ENCODE results near the gene GBP2.
"Not testable (repeated sequence)": the region's sequence is repeated elsewhere in the genome, so short reads cannot be mapped to it uniquely, and the experiment has no call there.

Gene GBP2

DNA sequence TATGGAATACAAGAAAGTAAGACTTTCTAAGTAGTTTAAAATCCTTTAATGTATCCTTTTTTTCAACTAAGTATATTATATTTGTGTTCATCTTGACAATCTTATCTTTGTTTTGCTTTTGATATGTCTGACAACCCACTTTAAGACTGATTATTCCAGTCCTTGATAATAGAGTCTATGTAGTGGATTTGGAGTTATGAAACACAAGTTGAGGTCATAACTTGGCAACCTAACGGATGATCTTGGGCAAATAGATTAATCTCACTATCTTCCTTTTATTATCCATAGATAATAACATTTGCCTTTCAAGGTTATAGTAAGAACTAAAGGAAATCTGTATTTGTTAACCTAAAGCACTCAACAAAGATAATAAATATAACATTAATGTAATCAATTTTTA is 4.8 kb upstream of the GBP2 start:
- H3K4me1 ChIP-seq, result peaks cover 16 to 46% (median 35%) of the 10 kb centered on the region in 10 experiments
- peak overlapping the region in 6 of 11 experiments; percentile 58 to 93 (median 76); a peak in 10 of 22 replicates for H3K4me2 ChIP-seq
- TF ChIP-seq Cebpa-rat (IDR thresholded peaks at IDR 0.05), result no peak
- H3K9ac ChIP-seq, result no peak overlapping the region
- H4K20me1 ChIP-seq, result no peaks in the 10 kb centered on the region
- peak overlapping the region in 4 of 11 experiments; percentile 20 to 84 (median 72); a peak in 4 of 22 replicates for H3K27ac ChIP-seq
- H3K4me3 ChIP-seq, result no peak overlapping the region
- H3K27me3 ChIP-seq, result no peaks in the 10 kb centered on the region
- peaks cover 0 to 15% (median 12%) of the 10 kb centered on the region in 11 experiments; a peak in 17 of 22 replicates for H3K9me3 ChIP-seq (replicated peaks in 1 of 11)
- no peaks in the 10 kb centered on the region for H3K36me3 ChIP-seq

DNA sequence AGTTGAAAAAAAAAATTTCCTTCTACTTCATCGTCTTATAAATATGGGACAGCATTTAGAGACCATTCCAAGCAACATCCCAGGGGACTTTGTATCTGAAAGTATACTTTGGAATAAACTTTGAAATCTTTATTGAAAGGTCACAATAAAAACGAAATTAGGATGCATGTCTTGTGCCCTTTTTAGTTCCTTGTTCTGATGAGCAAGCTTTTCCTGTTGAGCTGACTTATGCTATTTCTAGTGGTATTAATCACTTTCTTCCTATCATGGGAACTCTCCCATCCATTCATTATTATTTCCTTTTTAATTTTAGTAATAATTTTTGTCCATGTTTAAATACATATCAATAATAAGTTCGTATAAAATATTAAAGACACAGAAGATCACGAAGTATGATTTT is 4.0 kb upstream of the GBP2 start:
- no peak overlapping the region; a peak in 1 of 20 replicates for H3K4me3 ChIP-seq
- H3K9ac ChIP-seq, result peak overlapping the region in 2 of 11 experiments; percentile 48 to 49; a peak in 3 of 22 replicates
- no peak for TF ChIP-seq Cebpa-rat (IDR thresholded peaks at IDR 0.05)
- H3K9me3 ChIP-seq (replicated peaks in 1 of 11), result peaks cover 0 to 15% (median 12%) of the 10 kb centered on the region in 11 experiments; a peak in 17 of 22 replicates
- peaks cover 19 to 53% (median 41%) of the 10 kb centered on the region in 10 experiments for H3K4me1 ChIP-seq
- no peaks in the 10 kb centered on the region for H3K27me3 ChIP-seq
- peak overlapping the region; percentile 58 to 93 (median 75) for H3K4me2 ChIP-seq
- no peaks in the 10 kb centered on the region for H4K20me1 ChIP-seq
- no peaks in the 10 kb centered on the region for H3K36me3 ChIP-seq
- peak overlapping the region in 9 of 11 experiments; percentile 66 to 84 (median 74); a peak in 15 of 22 replicates for H3K27ac ChIP-seq

DNA sequence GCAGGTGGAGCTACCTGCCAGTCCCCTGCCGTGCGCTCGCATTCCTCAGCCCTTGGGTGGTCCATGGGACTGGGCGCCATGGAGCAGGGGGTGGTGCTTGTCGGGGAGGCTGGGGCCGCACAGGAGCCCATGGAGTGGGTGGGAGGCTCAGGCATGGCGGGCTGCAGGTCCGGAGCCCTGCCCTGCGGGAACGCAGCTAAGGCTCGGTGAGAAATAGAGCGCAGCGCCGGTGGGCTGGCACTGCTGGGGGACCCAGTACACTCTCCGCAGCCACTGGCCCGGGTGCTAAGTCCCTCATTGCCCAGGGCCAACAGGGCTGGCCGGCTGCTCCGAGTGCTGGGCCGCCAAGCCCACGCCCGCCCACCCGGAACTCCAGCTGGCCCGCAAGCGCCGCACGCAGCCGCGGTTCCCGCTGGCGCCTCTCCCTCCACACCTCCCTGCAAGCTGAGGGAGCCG is 2.1 kb upstream of the GBP2 start:
- Histone ChIP-seq H3K27ac (peak overlapping the region in 10 of 11 experiments; percentile 66 to 84 (median 72); a peak in 17 of 22 replicates), H3K4me2 (peak overlapping the region in 6 of 11 experiments; percentile 67 to 93 (median 77); a peak in 8 of 22 replicates)

DNA sequence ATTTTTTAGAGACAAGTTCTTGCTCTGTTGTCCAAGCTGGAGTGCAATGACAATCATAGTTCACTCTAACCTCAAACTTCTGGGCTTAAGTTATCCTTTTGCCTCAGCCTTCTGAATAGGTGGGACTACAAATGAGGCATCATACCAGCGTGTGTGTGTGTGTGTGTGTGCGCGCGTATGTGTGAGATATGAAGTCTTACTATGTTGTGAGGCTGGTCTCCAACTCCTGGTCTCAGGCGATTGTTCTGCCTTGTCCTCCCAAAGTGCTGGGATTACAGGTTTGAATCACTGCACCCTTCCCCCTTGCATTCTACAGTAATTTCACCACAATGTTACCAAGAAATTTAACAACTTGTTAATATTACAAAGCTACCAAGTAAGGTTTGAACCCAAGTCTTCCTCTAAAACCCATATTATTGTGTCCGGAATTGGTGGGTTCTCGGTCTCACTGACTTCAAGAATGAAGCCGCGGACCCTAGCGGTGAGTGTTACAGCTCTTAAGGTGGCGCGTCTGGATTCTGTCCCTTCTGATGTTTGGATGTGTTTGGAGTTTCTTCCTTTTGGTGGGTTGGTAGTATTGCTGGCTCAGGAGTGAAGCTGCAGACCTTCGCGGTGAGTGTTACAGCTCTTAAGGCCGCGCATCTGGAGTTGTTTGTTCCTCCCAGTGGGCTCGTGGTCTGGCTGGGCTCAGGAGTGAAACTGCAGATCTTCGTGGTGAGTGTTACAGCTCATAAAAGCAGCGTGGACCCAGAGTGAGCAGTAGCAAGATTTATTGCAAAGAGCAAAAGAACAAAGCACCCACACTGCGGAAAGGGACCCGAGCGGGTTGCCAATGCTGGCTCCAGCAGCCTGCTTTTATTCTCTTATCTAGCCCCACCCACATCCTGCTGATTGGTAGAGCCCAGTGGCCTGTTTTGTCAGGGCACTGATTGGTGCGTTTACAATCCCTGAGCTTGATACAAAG is 970 bp upstream of the GBP2 start:
- Histone ChIP-seq H3K9me3 (replicated peaks in 1 of 11) (peaks cover 0 to 15% (median 12%) of the 10 kb centered on the region in 11 experiments; a peak in 17 of 22 replicates), H3K4me1 (peaks cover 19 to 76% (median 41%) of the 10 kb centered on the region in 10 experiments), H3K4me2 (peak overlapping the region in 8 of 11 experiments; percentile 45 to 98 (median 86); a peak in 16 of 22 replicates), H3K9ac (peak overlapping the region in 2 of 11 experiments; percentile 79 to 80; a peak in 4 of 22 replicates), H3K27ac (peak overlapping the region in 10 of 11 experiments; percentile 26 to 81 (median 68); a peak in 17 of 22 replicates)
- H3K27me3 ChIP-seq, H4K20me1 ChIP-seq, H3K4me3 ChIP-seq, H3K36me3 ChIP-seq: not testable (repeated sequence)

More for the DNA sequence above, 2.1 kb upstream of the GBP2 start:
- H3K36me3 ChIP-seq, H4K20me1 ChIP-seq, H3K4me3 ChIP-seq, H3K27me3 ChIP-seq, H3K9ac ChIP-seq: not testable (repeated sequence)
- H3K4me1 ChIP-seq, result peaks cover 19 to 66% (median 41%) of the 10 kb centered on the region in 10 experiments
- peaks cover 0 to 15% (median 12%) of the 10 kb centered on the region in 11 experiments; a peak in 17 of 22 replicates for H3K9me3 ChIP-seq (replicated peaks in 1 of 11)

DNA sequence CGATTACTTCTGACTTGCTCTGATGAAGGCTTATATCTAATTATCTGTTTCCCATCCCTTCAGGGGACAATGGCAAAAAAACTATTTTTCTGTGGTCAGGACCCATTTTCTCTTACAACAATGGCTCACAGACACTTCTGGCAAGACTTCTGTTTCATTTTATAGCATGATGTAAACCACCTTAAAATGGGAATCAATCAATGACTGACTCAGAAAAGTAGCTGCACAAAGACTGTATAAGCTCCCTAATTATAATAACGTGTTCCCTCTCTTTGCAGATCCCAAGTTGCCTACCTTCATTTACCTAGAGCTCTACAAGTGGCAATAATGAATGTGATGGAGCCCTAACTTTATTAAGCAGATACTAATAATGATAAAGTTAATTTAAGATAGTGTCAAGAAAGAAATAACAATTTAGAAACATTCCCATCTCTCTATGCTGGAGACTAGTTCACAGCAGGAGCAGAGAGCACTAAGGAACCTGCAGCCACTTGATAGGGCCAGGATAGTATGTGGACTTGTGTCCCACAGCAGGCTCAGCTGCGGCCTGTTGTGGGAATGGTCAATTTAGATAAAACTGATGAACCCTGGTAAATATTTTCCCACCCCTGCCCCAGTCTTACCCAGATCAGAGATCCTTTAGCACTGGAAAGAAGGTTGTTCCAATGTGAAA is 538 bp downstream of the GBP2 start:
- peak overlapping the region; percentile 40 to 98 (median 66); a peak in 21 of 22 replicates for H3K4me2 ChIP-seq
- peak overlapping the region; percentile 41 to 81 (median 67); a peak in 20 of 22 replicates for H3K27ac ChIP-seq
- peak overlapping the region in 9 of 11 experiments; percentile 20 to 80 (median 62); a peak in 17 of 22 replicates for H3K9ac ChIP-seq

GRCh38 chr1:89121641-89122040 is 4.3 kb downstream of the GBP2 start:
- H3K4me1 ChIP-seq, result peaks cover 5 to 38% (median 14%) of the 10 kb centered on the region in 10 experiments; a peak in 17 of 20 replicates
- TF ChIP-seq Cebpa-rat (IDR thresholded peaks at IDR 0.05), result no peak
- H3K9me3 ChIP-seq (replicated peaks in 1 of 11), result no peaks in the 10 kb centered on the region; a peak in 1 of 22 replicates
- H4K20me1 ChIP-seq, result no peaks in the 10 kb centered on the region
- H3K4me2 ChIP-seq, result no peak overlapping the region
- H3K36me3 ChIP-seq, result peaks cover 0 to 59% (median 0%) of the 10 kb centered on the region in 11 experiments; a peak in 10 of 22 replicates
- no peak overlapping the region for H3K9ac ChIP-seq
- H3K27me3 ChIP-seq, result no peaks in the 10 kb centered on the region
- H3K4me3 ChIP-seq, result no peak overlapping the region
- no peak overlapping the region for H3K27ac ChIP-seq

More for the DNA sequence above, 538 bp downstream of the GBP2 start:
- Histone ChIP-seq H3K27me3 (no peaks in the 10 kb centered on the region), H4K20me1 (no peaks in the 10 kb centered on the region), H3K4me1 (peaks cover 19 to 70% (median 38%) of the 10 kb centered on the region in 10 experiments), H3K4me3 (peak overlapping the region in 8 of 10 experiments; percentile 33 to 68 (median 62); a peak in 15 of 20 replicates), H3K36me3 (peaks cover 0 to 22% (median 0%) of the 10 kb centered on the region in 11 experiments; a peak in 6 of 22 replicates), H3K9me3 (replicated peaks in 1 of 11) (peaks cover 0 to 15% (median 12%) of the 10 kb centered on the region in 11 experiments; a peak in 17 of 22 replicates)
- no peak for TF ChIP-seq Cebpa-rat (IDR thresholded peaks at IDR 0.05)

GRCh38 chr1:89114662-89115061 is 11.3 kb downstream of the GBP2 start:
- Histone ChIP-seq H3K27me3 (no peaks in the 10 kb centered on the region), H3K9ac (no peak overlapping the region), H3K4me1 (no peaks in the 10 kb centered on the region), H3K4me3 (no peak overlapping the region), H3K9me3 (replicated peaks in 1 of 11) (peaks cover 0 to 7% (median 0%) of the 10 kb centered on the region in 11 experiments; a peak in 1 of 22 replicates), H3K4me2 (no peak overlapping the region), H4K20me1 (no peaks in the 10 kb centered on the region), H3K27ac (no peak overlapping the region), H3K36me3 (peaks cover 0 to 99% (median 0%) of the 10 kb centered on the region in 11 experiments; a peak in 10 of 22 replicates)
- TF ChIP-seq Cebpa-rat (IDR thresholded peaks at IDR 0.05), result no peak

DNA sequence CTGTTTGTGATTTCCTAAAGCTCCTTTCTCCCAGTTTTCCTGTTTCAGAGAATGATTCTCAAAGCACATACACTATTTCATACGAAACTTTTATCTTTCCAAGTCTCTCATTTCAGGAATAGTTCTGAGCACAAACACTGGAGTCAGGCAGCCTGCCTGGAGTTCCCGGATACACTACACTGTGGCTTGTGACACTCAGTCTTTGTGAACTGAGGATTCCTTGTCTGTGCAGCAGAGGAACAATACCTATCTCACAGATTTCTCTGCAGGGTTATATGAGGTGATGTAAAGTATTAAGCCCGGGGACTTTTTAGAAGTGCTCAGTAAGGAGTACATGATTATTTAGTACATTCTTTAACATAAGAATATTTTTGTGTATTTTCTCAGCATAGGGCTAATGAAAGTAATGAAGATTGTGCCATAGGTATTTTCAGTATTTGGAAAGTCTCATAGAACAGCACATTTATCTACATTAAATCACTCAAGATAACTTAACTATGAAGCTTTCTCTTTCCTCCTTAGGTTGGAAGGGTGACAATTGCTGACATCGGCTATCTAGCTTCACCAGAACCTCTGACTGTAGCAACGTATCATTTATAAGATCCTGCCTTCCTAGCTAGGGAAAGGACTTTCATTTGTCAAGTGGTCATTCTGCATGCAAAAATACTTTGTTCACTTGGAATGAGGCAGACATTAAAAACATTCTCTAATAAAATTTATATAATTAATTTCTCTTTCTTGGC is 12.9 kb downstream of the GBP2 start:
- no peaks in the 10 kb centered on the region for H3K27me3 ChIP-seq
- no peak for TF ChIP-seq Cebpa-rat (IDR thresholded peaks at IDR 0.05)

More for the DNA sequence above, 12.9 kb downstream of the GBP2 start:
- no peaks in the 10 kb centered on the region for H4K20me1 ChIP-seq
- peaks cover 0 to 99% (median 0%) of the 10 kb centered on the region in 11 experiments; a peak in 9 of 22 replicates for H3K36me3 ChIP-seq
- no peak overlapping the region for H3K27ac ChIP-seq
- H3K9ac ChIP-seq, result no peak overlapping the region
- no peak overlapping the region for H3K4me2 ChIP-seq
- peaks cover 0 to 11% (median 0%) of the 10 kb centered on the region in 11 experiments; a peak in 1 of 22 replicates for H3K9me3 ChIP-seq (replicated peaks in 1 of 11)
- H3K4me1 ChIP-seq, result no peaks in the 10 kb centered on the region
- no peak overlapping the region for H3K4me3 ChIP-seq

Measured in BLaER1 treated with 17β-estradiol and CSF1 and Interleukin-3, amounts not matched to agents 10 nM and 100 nM (cell line).